ENCODE results near the gene TCEA3.

Gene TCEA3

GRCh38 chr1:23421343-23421742 is 3.2 kb downstream of the TCEA3 start:
- DNase-seq (ENCODE audit: low read depth), result no peak

GRCh38 chr1:23420778-23421177 is 3.8 kb downstream of the TCEA3 start:
- DNase-seq (ENCODE audit: low read depth), result no peak

- no peak for DNase-seq (ENCODE audit: low read depth)
Observed at GRCh38 chr1:23419180-23419579, 5.4 kb downstream of the TCEA3 start.

- DNase-seq (ENCODE audit: low read depth), result no peak
Observed at GRCh38 chr1:23417570-23417969, 7.0 kb downstream of the TCEA3 start.

- DNase-seq (ENCODE audit: low read depth), result no peak
Observed at GRCh38 chr1:23416964-23417363, 7.6 kb downstream of the TCEA3 start.

GRCh38 chr1:23408797-23409290 is 15.7 kb downstream of the TCEA3 start:
- no peak for DNase-seq (ENCODE audit: low read depth)

- DNase-seq (ENCODE audit: low read depth), result no peak
Observed at GRCh38 chr1:23407016-23407630, 17.4 kb downstream of the TCEA3 start.

- DNase-seq (ENCODE audit: low read depth), result no peak
Observed at GRCh38 chr1:23405946-23406345, 18.6 kb downstream of the TCEA3 start.

- peak; percentile 70 for DNase-seq (ENCODE audit: low read depth)
Observed at GRCh38 chr1:23403735-23404486, 20.6 kb downstream of the TCEA3 start.

- no peak for DNase-seq (ENCODE audit: low read depth)
Observed at GRCh38 chr1:23403355-23403734, 21.2 kb downstream of the TCEA3 start.

GRCh38 chr1:23403038-23403336 is 21.6 kb downstream of the TCEA3 start:
- no peak for DNase-seq (ENCODE audit: low read depth)

- no peak for DNase-seq (ENCODE audit: low read depth)
Observed at GRCh38 chr1:23402286-23403037, 22.1 kb downstream of the TCEA3 start.

GRCh38 chr1:23401313-23401712 is 23.2 kb downstream of the TCEA3 start:
- no peak for DNase-seq (ENCODE audit: low read depth)

- no peak for DNase-seq (ENCODE audit: low read depth)
Observed at GRCh38 chr1:23400324-23401114, 24.0 kb downstream of the TCEA3 start.

- DNase-seq (ENCODE audit: low read depth), result no peak
Observed at GRCh38 chr1:23399229-23399628, 25.3 kb downstream of the TCEA3 start.

- DNase-seq (ENCODE audit: low read depth), result no peak
Observed at GRCh38 chr1:23397908-23398307, 26.6 kb downstream of the TCEA3 start.

- DNase-seq (ENCODE audit: low read depth), result no peak
Observed at GRCh38 chr1:23396380-23396779, 28.2 kb downstream of the TCEA3 start.

- no peak for DNase-seq (ENCODE audit: low read depth)
Observed at GRCh38 chr1:23395849-23396248, 28.7 kb downstream of the TCEA3 start.

GRCh38 chr1:23395154-23395724 is 29.3 kb downstream of the TCEA3 start:
- DNase-seq (ENCODE audit: low read depth), result no peak

GRCh38 chr1:23394684-23395083 is 29.9 kb downstream of the TCEA3 start:
- no peak for DNase-seq (ENCODE audit: low read depth)

GRCh38 chr1:23394181-23394580 is 30.4 kb downstream of the TCEA3 start:
- no peak for DNase-seq (ENCODE audit: low read depth)

- DNase-seq (ENCODE audit: low read depth), result no peak
Observed at GRCh38 chr1:23393706-23394105, 30.8 kb downstream of the TCEA3 start.
